Measurements from ENCODE around the gene BBS2. TPM values are rescaled to one million over a fixed set of nuclear protein-coding genes. Genes with fewer than 3 reads are reported as not detected.

The BBS2 gene
- total RNA-seq, 1 experiment from 2014 or later: 56.3 TPM

- H3K36me3 ChIP-seq (ENCODE audit: low read depth): peaks cover 48% of the 10 kb centered on the region
These were observed 56.7 kb downstream of the BBS2 start for GRCh38 chr16:56463153-56463552.

GRCh38 chr16:56462064-56462796 lies 57.6 kb downstream of the BBS2 start:
- no peaks in the 10 kb centered on the region for H3K79me2 ChIP-seq (ENCODE audit: low read depth)
- no peak overlapping the region for H3K4me3 ChIP-seq
- no peaks in the 10 kb centered on the region; the same call in 1 of the 2 replicates for H4K20me1 ChIP-seq (ENCODE audit: insufficient read depth)
- TF ChIP-seq CTCF (conservative IDR thresholded peaks at IDR 0.05) (no peak), EZH2 (IDR thresholded peaks at IDR 0.05; ENCODE audit: low read depth) (no peak)
- H3F3A ChIP-seq (ENCODE audit: insufficient read depth, low read depth): peaks cover 8% of the 10 kb centered on the region
- H3K36me3 ChIP-seq (ENCODE audit: low read depth): peaks cover 48% of the 10 kb centered on the region
- no peaks in the 10 kb centered on the region for H3K9me2 ChIP-seq (ENCODE audit: insufficient read depth)
- H3K27me3 ChIP-seq (ENCODE audit: insufficient read depth, low read depth): no peaks in the 10 kb centered on the region
- no peak overlapping the region for H3K4me2 ChIP-seq
- BruUV-seq (replicated peaks): no TSS peak
- no peak overlapping the region for H2AFZ ChIP-seq
- no peaks in the 10 kb centered on the region for H3K4me1 ChIP-seq (replicated peaks; ENCODE audit: insufficient read depth)
- no peak for DNase-seq
- H3K9me3 ChIP-seq (ENCODE audit: insufficient read depth, low read depth): no peaks in the 10 kb centered on the region
- ChIA-PET POLR2A (ENCODE audit: unreplicated experiment) (no interaction called here), CTCF (no interaction called here)
- H3K27ac ChIP-seq: no peak overlapping the region
- intact Hi-C loops (cut with micrococcal nuclease; ENCODE audit: unreplicated experiment): no loop called here

More at GRCh38 chr16:56463153-56463552, 56.7 kb downstream of the BBS2 start:
- no peak overlapping the region for H3K4me2 ChIP-seq
- TF ChIP-seq EZH2 (IDR thresholded peaks at IDR 0.05; ENCODE audit: low read depth) (no peak), CTCF (conservative IDR thresholded peaks at IDR 0.05) (no peak)
- H3F3A ChIP-seq (ENCODE audit: insufficient read depth, low read depth): peaks cover 15% of the 10 kb centered on the region
- H3K4me1 ChIP-seq (replicated peaks; ENCODE audit: insufficient read depth): no peaks in the 10 kb centered on the region
- no peak for DNase-seq
- BruUV-seq (replicated peaks): no TSS peak
- no peaks in the 10 kb centered on the region for H4K20me1 ChIP-seq (ENCODE audit: insufficient read depth)
- no peaks in the 10 kb centered on the region for H3K27me3 ChIP-seq (ENCODE audit: insufficient read depth, low read depth)
- no peaks in the 10 kb centered on the region for H3K79me2 ChIP-seq (ENCODE audit: low read depth)
- H3K4me3 ChIP-seq: no peak overlapping the region
- H3K27ac ChIP-seq: no peak overlapping the region
- no peaks in the 10 kb centered on the region for H3K9me2 ChIP-seq (ENCODE audit: insufficient read depth)
- CTCF ChIA-PET: no interaction called here
- H2AFZ ChIP-seq: no peak overlapping the region
- POLR2A ChIA-PET (ENCODE audit: unreplicated experiment): no interaction called here
- no peaks in the 10 kb centered on the region for H3K9me3 ChIP-seq (ENCODE audit: insufficient read depth, low read depth)
- intact Hi-C loops (cut with micrococcal nuclease; ENCODE audit: unreplicated experiment): no loop called here

GRCh38 chr16:56460101-56460500 lies 59.7 kb downstream of the BBS2 start:
- intact Hi-C loops (cut with micrococcal nuclease; ENCODE audit: unreplicated experiment): no loop called here
- TF ChIP-seq CTCF (conservative IDR thresholded peaks at IDR 0.05) (no peak), EZH2 (IDR thresholded peaks at IDR 0.05; ENCODE audit: low read depth) (no peak)
- Histone ChIP-seq H3K4me1 (replicated peaks; ENCODE audit: insufficient read depth) (no peaks in the 10 kb centered on the region), H3K9me3 (ENCODE audit: insufficient read depth, low read depth) (no peaks in the 10 kb centered on the region), H3K9me2 (ENCODE audit: insufficient read depth) (no peaks in the 10 kb centered on the region), H2AFZ (no peak overlapping the region), H3K4me2 (no peak overlapping the region), H3K27ac (no peak overlapping the region), H3K4me3 (no peak overlapping the region), H3F3A (ENCODE audit: insufficient read depth, low read depth) (peaks cover 12% of the 10 kb centered on the region; the same call in 1 of the 2 replicates), H3K27me3 (ENCODE audit: insufficient read depth, low read depth) (no peaks in the 10 kb centered on the region), H4K20me1 (ENCODE audit: insufficient read depth) (no peaks in the 10 kb centered on the region; the same call in 1 of the 2 replicates), H3K79me2 (ENCODE audit: low read depth) (no peaks in the 10 kb centered on the region), H3K36me3 (ENCODE audit: low read depth) (peaks cover 54% of the 10 kb centered on the region; the same call in 1 of the 2 replicates)
- DNase-seq: no peak
- no TSS peak for BruUV-seq (replicated peaks)
- ChIA-PET POLR2A (ENCODE audit: unreplicated experiment) (interaction anchor here (0.7 kb wide), 1 partner anchor 217 kb away, joined by 3 read pairs; no protein-coding TSS in a partner anchor), CTCF (no interaction called here)
